C1 segment of cervical spinal cord (tissue), 14 donors: ENCODE measurements around the gene SMYD3.
"Not testable (repeated sequence)": the region's sequence is repeated elsewhere in the genome, so short reads cannot be mapped to it uniquely, and the experiment has no call there.

Source experiments
- DNase-seq, 14 donors: peaks; one replicate each; lab custom pipeline; 2025; lab: John Stamatoyannopoulos, UW

SMYD3 gene

GRCh38 chr1:246072456-246072955, 434.6 kb downstream of the SMYD3 start:
- peak in 1 of 14 donors; percentile 76 for DNase-seq

GRCh38 chr1:246071981-246072380, 435.1 kb downstream of the SMYD3 start:
- DNase-seq = not testable (repeated sequence)

GRCh38 chr1:246071561-246071960, 435.5 kb downstream of the SMYD3 start:
- peak in 1 of 14 donors; percentile 21 for DNase-seq

- no peak for DNase-seq
These were observed 437.5 kb downstream of the SMYD3 start for GRCh38 chr1:246069581-246069980.

- DNase-seq = no peak
These were observed 438.2 kb downstream of the SMYD3 start for GRCh38 chr1:246068619-246069509.

- DNase-seq = no peak
These were observed 438.9 kb downstream of the SMYD3 start for GRCh38 chr1:246068217-246068512.

GRCh38 chr1:246067432-246068216, 439.5 kb downstream of the SMYD3 start:
- DNase-seq = no peak

GRCh38 chr1:246066573-246066972, 440.5 kb downstream of the SMYD3 start:
- no peak for DNase-seq

- no peak for DNase-seq
These were observed 441.5 kb downstream of the SMYD3 start for GRCh38 chr1:246065592-246065991.

- no peak for DNase-seq
These were observed 442.2 kb downstream of the SMYD3 start for GRCh38 chr1:246064891-246065290.

GRCh38 chr1:246063013-246063616, 444.0 kb downstream of the SMYD3 start:
- no peak for DNase-seq

- no peak for DNase-seq
These were observed 448.6 kb downstream of the SMYD3 start for GRCh38 chr1:246058466-246058865.

GRCh38 chr1:246052603-246053002, 454.5 kb downstream of the SMYD3 start:
- no peak for DNase-seq

- peak in 1 of 14 donors; percentile 5 for DNase-seq
These were observed 455.1 kb downstream of the SMYD3 start for GRCh38 chr1:246051909-246052518.

GRCh38 chr1:246048693-246049092, 458.4 kb downstream of the SMYD3 start:
- DNase-seq = no peak

GRCh38 chr1:246043556-246043955, 463.5 kb downstream of the SMYD3 start:
- DNase-seq = peak in 1 of 14 donors; percentile 53

- DNase-seq = no peak
These were observed 465.7 kb downstream of the SMYD3 start for GRCh38 chr1:246041360-246041759.

GRCh38 chr1:246040200-246040890, 466.7 kb downstream of the SMYD3 start:
- no peak for DNase-seq

- no peak for DNase-seq
These were observed 467.5 kb downstream of the SMYD3 start for GRCh38 chr1:246039584-246039983.

- no peak for DNase-seq
These were observed 469.2 kb downstream of the SMYD3 start for GRCh38 chr1:246037832-246038231.

- DNase-seq = no peak
These were observed 470.9 kb downstream of the SMYD3 start for GRCh38 chr1:246036175-246036574.
